Measurements from ENCODE around the gene ATXN2. TPM values are rescaled to one million over a fixed set of nuclear protein-coding genes. Genes with fewer than 3 reads are reported as not detected.

The ATXN2 gene
- total RNA-seq, 2 experiments from 2014 or later = 32.2 to 35.6 TPM

DNA sequence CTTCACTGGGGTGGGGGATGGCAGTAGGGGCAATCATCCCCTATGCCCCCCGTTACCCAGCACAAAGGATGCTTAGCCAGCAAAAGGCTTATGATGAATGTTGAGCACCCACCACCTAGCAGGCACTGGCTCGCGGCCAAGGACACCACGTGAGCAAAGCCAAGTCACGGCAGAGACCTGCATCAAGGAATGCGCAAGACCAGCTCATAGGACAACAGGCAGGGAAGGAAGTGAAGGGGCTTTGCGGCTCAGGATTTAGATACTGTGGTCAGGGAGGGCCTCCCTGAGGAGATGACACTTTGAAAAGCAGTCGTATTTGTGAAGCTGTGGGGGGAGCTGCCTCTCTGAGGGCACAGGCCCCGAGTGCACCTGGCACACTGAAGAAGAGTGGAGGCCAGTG is 160.6 kb downstream of the ATXN2 start:
- ChIA-PET CTCF (interaction anchor here (3.6 to 40.2 kb wide), 2 partner anchors 13 to 34 kb away, joined by 20 to 1222 read pairs; partner anchors contain the start of gene SH2B3), POLR2A (interaction anchor here (0.6 to 7.8 kb wide), 5 partner anchors 8 to 42 kb away, joined by 3 to 89 read pairs (median 4); partner anchors contain the start of gene SH2B3)
- Mint-ChIP-seq H3K9me3 (no peaks in the 10 kb centered on the region), H3K4me1 (ENCODE audit: low read depth) (peaks cover 91% of the 10 kb centered on the region), H3K36me3 (ENCODE audit: low read depth) (peaks cover 56% of the 10 kb centered on the region), H3K27me3 (no peaks in the 10 kb centered on the region), H3K4me3 (peak overlapping the region; percentile 32), H3K27ac (peak overlapping the region; percentile 88)
- ATAC-seq (peak; percentile 13), DNase-seq (peak; percentile 86)
- intact Hi-C loops (cut with micrococcal nuclease) = no loop called here
- TF ChIP-seq, protein P1, sequence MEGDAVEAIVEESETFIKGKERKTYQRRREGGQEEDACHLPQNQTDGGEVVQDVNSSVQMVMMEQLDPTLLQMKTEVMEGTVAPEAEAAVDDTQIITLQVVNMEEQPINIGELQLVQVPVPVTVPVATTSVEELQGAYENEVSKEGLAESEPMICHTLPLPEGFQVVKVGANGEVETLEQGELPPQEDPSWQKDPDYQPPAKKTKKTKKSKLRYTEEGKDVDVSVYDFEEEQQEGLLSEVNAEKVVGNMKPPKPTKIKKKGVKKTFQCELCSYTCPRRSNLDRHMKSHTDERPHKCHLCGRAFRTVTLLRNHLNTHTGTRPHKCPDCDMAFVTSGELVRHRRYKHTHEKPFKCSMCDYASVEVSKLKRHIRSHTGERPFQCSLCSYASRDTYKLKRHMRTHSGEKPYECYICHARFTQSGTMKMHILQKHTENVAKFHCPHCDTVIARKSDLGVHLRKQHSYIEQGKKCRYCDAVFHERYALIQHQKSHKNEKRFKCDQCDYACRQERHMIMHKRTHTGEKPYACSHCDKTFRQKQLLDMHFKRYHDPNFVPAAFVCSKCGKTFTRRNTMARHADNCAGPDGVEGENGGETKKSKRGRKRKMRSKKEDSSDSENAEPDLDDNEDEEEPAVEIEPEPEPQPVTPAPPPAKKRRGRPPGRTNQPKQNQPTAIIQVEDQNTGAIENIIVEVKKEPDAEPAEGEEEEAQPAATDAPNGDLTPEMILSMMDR (IDR thresholded peaks at IDR 0.05) = no peak

DNA sequence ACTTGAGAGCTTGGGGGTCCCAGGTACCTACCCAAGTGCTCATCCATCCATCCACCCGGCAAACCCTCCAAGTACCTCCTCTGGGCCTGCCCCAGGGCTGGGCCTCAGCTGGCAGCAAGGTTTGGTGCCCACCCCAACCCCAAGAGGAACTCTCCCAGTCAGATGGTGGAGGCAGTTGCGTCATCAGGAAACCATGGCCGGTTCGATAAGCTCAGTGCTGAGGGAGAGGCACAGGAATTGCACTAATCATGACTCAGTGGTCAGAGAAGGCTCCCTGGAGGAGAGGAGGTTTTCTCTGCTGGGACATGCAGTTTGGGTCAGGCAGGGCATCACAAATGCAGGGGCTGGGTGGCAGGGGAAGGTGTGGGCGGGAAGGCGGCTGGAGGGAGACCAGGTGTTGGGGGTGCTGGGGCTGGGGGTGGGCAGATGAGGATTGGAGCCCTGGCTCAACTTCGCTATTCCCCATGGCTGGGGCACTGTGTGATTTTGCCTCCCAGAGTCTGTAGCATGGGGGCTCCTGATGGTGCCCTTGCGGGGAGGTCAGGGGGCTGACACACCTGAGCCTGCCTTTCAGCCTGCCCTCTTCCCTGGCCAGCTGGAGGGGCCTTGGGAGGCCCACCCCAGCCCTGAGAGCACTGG is 161.2 kb downstream of the ATXN2 start:
- DNase-seq (no peak), ATAC-seq (no peak)
- POLR2A ChIA-PET = interaction anchor here (0.6 to 7.8 kb wide), 4 partner anchors 9 to 41 kb away, joined by 3 to 89 read pairs (median 4); partner anchors contain the start of gene SH2B3
- Mint-ChIP-seq H3K27ac (peak overlapping the region; percentile 95), H3K27me3 (no peaks in the 10 kb centered on the region), H3K4me1 (ENCODE audit: low read depth) (peaks cover 91% of the 10 kb centered on the region), H3K36me3 (ENCODE audit: low read depth) (peaks cover 57% of the 10 kb centered on the region), H3K4me3 (peak overlapping the region; percentile 31), H3K9me3 (no peaks in the 10 kb centered on the region)
- intact Hi-C loops (cut with micrococcal nuclease) = no loop called here
- CTCF ChIA-PET = interaction anchor here (3.6 to 40.2 kb wide), 2 partner anchors 14 to 33 kb away, joined by 20 to 1222 read pairs; partner anchors contain the start of gene SH2B3
- TF ChIP-seq, protein P1 (IDR thresholded peaks at IDR 0.05) = no peak

DNA sequence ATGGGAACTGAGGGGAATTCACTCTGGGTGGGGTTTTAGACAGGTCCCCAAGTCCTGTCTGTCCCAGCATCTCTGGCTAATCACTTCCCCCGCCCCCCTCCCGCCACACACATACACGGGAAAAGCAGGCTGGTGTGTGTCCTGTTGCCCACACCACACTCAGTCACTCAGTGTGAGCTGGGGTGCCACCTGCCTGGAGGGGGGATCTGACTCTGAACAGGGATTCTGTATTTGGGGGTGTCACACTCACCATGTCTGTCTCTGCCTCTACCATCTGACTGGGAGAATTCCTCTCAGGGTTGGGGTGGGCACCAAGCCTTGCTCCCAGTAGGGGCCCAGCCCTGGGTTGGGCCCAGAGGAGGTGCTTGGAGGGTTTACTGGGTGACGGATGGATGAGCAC is 162.3 kb downstream of the ATXN2 start:
- peaks cover 62% of the 10 kb centered on the region for H3K36me3 Mint-ChIP-seq (ENCODE audit: low read depth)
- peak overlapping the region; percentile 30 for H3K4me3 Mint-ChIP-seq

DNA sequence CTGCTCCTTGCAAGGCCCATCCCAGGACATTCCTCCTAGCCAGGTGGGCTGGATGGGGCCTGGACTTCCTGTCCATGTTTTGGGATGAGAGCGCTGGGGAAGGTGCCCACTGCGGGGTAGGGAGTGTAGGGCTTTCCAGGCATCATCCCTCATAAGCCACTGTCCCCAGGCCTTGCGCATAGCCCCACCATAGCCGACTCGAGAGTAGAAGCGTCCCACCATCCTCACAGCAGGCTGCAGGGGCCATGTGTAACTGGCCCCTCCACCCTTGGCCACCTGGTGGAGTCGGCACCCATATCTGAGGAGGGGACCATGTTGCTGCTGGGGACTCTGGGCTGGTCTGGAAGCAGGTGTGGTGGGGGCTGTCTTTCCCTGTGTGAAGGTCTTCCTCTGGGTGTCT is 162.8 kb downstream of the ATXN2 start:
- ChIA-PET POLR2A (interaction anchor here (2.6 to 7.8 kb wide), 3 partner anchors 8 to 31 kb away, joined by 18 to 89 read pairs (median 33); partner anchors contain the start of gene SH2B3), CTCF (interaction anchor here (3.0 to 40.2 kb wide), 3 partner anchors 8 to 32 kb away, joined by 28 to 1222 read pairs (median 34); partner anchors contain the start of gene SH2B3)
- Mint-ChIP-seq H3K9me3 (no peaks in the 10 kb centered on the region), H3K4me3 (peak overlapping the region; percentile 62), H3K4me1 (ENCODE audit: low read depth) (peaks cover 91% of the 10 kb centered on the region), H3K36me3 (ENCODE audit: low read depth) (peaks cover 64% of the 10 kb centered on the region), H3K27me3 (no peaks in the 10 kb centered on the region), H3K27ac (peak overlapping the region; percentile 95)
- ATAC-seq (no peak), DNase-seq (no peak)
- intact Hi-C loops (cut with micrococcal nuclease) = no loop called here
- TF ChIP-seq, protein P1 (IDR thresholded peaks at IDR 0.05) = no peak

More for the DNA sequence above, 162.3 kb downstream of the ATXN2 start:
- ChIA-PET POLR2A (interaction anchor here (7.8 kb wide), 1 partner anchor 32 kb away, joined by 89 read pairs; the partner anchor contains the start of gene SH2B3), CTCF (interaction anchor here (3.6 to 40.2 kb wide), 2 partner anchors 15 to 32 kb away, joined by 20 to 1222 read pairs; partner anchors contain the start of gene SH2B3)
- Mint-ChIP-seq H3K27me3 (no peaks in the 10 kb centered on the region), H3K27ac (peak overlapping the region; percentile 95), H3K9me3 (no peaks in the 10 kb centered on the region), H3K4me1 (ENCODE audit: low read depth) (peaks cover 91% of the 10 kb centered on the region)
- intact Hi-C loops (cut with micrococcal nuclease) = no loop called here
- TF ChIP-seq, protein P1 (IDR thresholded peaks at IDR 0.05) = no peak
- DNase-seq (no peak), ATAC-seq (no peak)

Measured in activated CD8-positive, alpha-beta T cell treated with anti-CD3 and anti-CD28 coated beads for 36 hours (primary cell).